Muscle layer of colon (tissue), 2 donors: ENCODE results near the gene THG1L.
"Not testable (repeated sequence)": the region's sequence is repeated elsewhere in the genome, so short reads cannot be mapped to it uniquely, and the experiment has no call there.

ENCODE experiments used
- H3K27ac ChIP-seq: one replicate; pipeline ENCODE4 v1.7.0; 2013; ENCODE audit warnings: low read depth, mild to moderate bottlenecking, low read length, moderate library complexity
- H3K27me3 ChIP-seq, 2 donors: one replicate each; pipeline ENCODE4 v1.7.0; 2013; ENCODE audit warnings: low read length in 2 of 2, mild to moderate bottlenecking in 2 of 2; ENCODE audit not compliant: insufficient read depth in 2 of 2, control insufficient read depth in 1 of 2
- H3K36me3 ChIP-seq: one replicate; pipeline ENCODE4 v1.7.0; 2013; ENCODE audit warnings: mild to moderate bottlenecking, low read length; ENCODE audit not compliant: insufficient read depth
- H3K4me1 ChIP-seq: one replicate; pipeline ENCODE4 v1.7.0; 2013; ENCODE audit warnings: mild to moderate bottlenecking, low read length; ENCODE audit not compliant: insufficient read depth
- H3K4me3 ChIP-seq, 2 donors: one replicate each; pipeline ENCODE4 v1.7.0; 2013; ENCODE audit warnings: low read length in 2 of 2, low read depth in 1 of 2, mild to moderate bottlenecking in 1 of 2, moderate library complexity in 1 of 2
- H3K9ac ChIP-seq: one replicate; pipeline ENCODE4 v1.7.0; 2013; ENCODE audit warnings: low read length
- H3K9me3 ChIP-seq: one replicate; pipeline ENCODE4 v1.7.0; 2013; ENCODE audit warnings: mild to moderate bottlenecking, low read length
- donor health status: abdominal sarcoma.
- donor health status: Adenocarcinoma of cecum.

THG1L gene

GRCh38 chr5:157708866-157709265, 22.4 kb upstream of the THG1L start:
- Histone ChIP-seq H3K4me3 (no peak overlapping the region), H3K9ac (no peak overlapping the region), H3K4me1 (no peaks in the 10 kb centered on the region), H3K9me3 (no peaks in the 10 kb centered on the region), H3K27me3 (no peaks in the 10 kb centered on the region), H3K27ac (no peak overlapping the region), H3K36me3 (no peaks in the 10 kb centered on the region)

GRCh38 chr5:157709346-157709745, 21.9 kb upstream of the THG1L start:
- Histone ChIP-seq H3K4me1 (no peaks in the 10 kb centered on the region), H3K4me3 (no peak overlapping the region), H3K36me3 (no peaks in the 10 kb centered on the region), H3K27me3 (no peaks in the 10 kb centered on the region), H3K9me3 (no peaks in the 10 kb centered on the region), H3K9ac (no peak overlapping the region), H3K27ac (no peak overlapping the region)

GRCh38 chr5:157710431-157710830, 20.8 kb upstream of the THG1L start:
- Histone ChIP-seq H3K4me3 (no peak overlapping the region), H3K9me3 (no peaks in the 10 kb centered on the region), H3K27me3 (no peaks in the 10 kb centered on the region), H3K4me1 (no peaks in the 10 kb centered on the region), H3K36me3 (no peaks in the 10 kb centered on the region), H3K9ac (no peak overlapping the region), H3K27ac (no peak overlapping the region)

GRCh38 chr5:157710882-157711281, 20.3 kb upstream of the THG1L start:
- Histone ChIP-seq H3K27me3 (no peaks in the 10 kb centered on the region), H3K27ac (no peak overlapping the region), H3K4me1 (no peaks in the 10 kb centered on the region), H3K9ac (no peak overlapping the region), H3K4me3 (no peak overlapping the region), H3K9me3 (no peaks in the 10 kb centered on the region), H3K36me3 (no peaks in the 10 kb centered on the region)

GRCh38 chr5:157713830-157714595, 17.2 kb upstream of the THG1L start:
- no peak overlapping the region for H3K9ac ChIP-seq
- H3K4me1 ChIP-seq, result peaks cover 13% of the 10 kb centered on the region
- no peaks in the 10 kb centered on the region for H3K27me3 ChIP-seq
- no peaks in the 10 kb centered on the region for H3K36me3 ChIP-seq
- H3K27ac ChIP-seq, result no peak overlapping the region
- no peaks in the 10 kb centered on the region for H3K9me3 ChIP-seq
- no peak overlapping the region for H3K4me3 ChIP-seq

GRCh38 chr5:157714596-157714864, 16.7 kb upstream of the THG1L start:
- H3K27ac ChIP-seq, result no peak overlapping the region

GRCh38 chr5:157718519-157718918, 12.7 kb upstream of the THG1L start:
- Histone ChIP-seq H3K9me3 (no peaks in the 10 kb centered on the region), H3K27me3 (no peaks in the 10 kb centered on the region), H3K4me3 (peak overlapping the region in 1 of 2 donors; percentile 5), H3K9ac (no peak overlapping the region), H3K4me1 (peaks cover 13% of the 10 kb centered on the region), H3K27ac (no peak overlapping the region), H3K36me3 (no peaks in the 10 kb centered on the region)

More at GRCh38 chr5:157714596-157714864, 16.7 kb upstream of the THG1L start:
- Histone ChIP-seq H3K9ac (no peak overlapping the region), H3K9me3 (no peaks in the 10 kb centered on the region), H3K4me1 (peaks cover 13% of the 10 kb centered on the region), H3K4me3 (no peak overlapping the region), H3K27me3 (no peaks in the 10 kb centered on the region), H3K36me3 (no peaks in the 10 kb centered on the region)

- no peak overlapping the region for H3K27ac ChIP-seq
- H3K4me3 ChIP-seq, result no peak overlapping the region
- no peaks in the 10 kb centered on the region for H3K27me3 ChIP-seq
- H3K9ac ChIP-seq, result no peak overlapping the region
- H3K36me3 ChIP-seq, result no peaks in the 10 kb centered on the region
- H3K9me3 ChIP-seq, result no peaks in the 10 kb centered on the region
- H3K4me1 ChIP-seq, result peaks cover 13% of the 10 kb centered on the region
Observed at GRCh38 chr5:157719245-157719644, 12.0 kb upstream of the THG1L start.

- no peaks in the 10 kb centered on the region for H3K9me3 ChIP-seq
- no peaks in the 10 kb centered on the region for H3K27me3 ChIP-seq
- H3K9ac ChIP-seq, result no peak overlapping the region
- no peak overlapping the region for H3K27ac ChIP-seq
- no peaks in the 10 kb centered on the region for H3K36me3 ChIP-seq
- no peak overlapping the region for H3K4me3 ChIP-seq
- peaks cover 13% of the 10 kb centered on the region for H3K4me1 ChIP-seq
Observed at GRCh38 chr5:157721159-157721558, 10.1 kb upstream of the THG1L start.

GRCh38 chr5:157722895-157723294, 8.3 kb upstream of the THG1L start:
- H3K4me1 ChIP-seq, H3K4me3 ChIP-seq, H3K36me3 ChIP-seq, H3K27me3 ChIP-seq, H3K9ac ChIP-seq, H3K9me3 ChIP-seq, H3K27ac ChIP-seq: not testable (repeated sequence)

- H3K36me3 ChIP-seq, H3K4me3 ChIP-seq, H3K9ac ChIP-seq, H3K27me3 ChIP-seq, H3K9me3 ChIP-seq, H3K4me1 ChIP-seq, H3K27ac ChIP-seq: not testable (repeated sequence)
Observed at GRCh38 chr5:157726607-157727006, 4.6 kb upstream of the THG1L start.

GRCh38 chr5:157727858-157728257, 3.4 kb upstream of the THG1L start:
- not testable (repeated sequence) for H3K27me3 ChIP-seq, H3K9ac ChIP-seq, H3K9me3 ChIP-seq, H3K27ac ChIP-seq, H3K4me3 ChIP-seq, H3K4me1 ChIP-seq, H3K36me3 ChIP-seq
